ENCODE data around the gene STK35. TPM values are rescaled to one million over a fixed set of nuclear protein-coding genes. Genes with fewer than 3 reads are reported as not detected.
"Not testable (repeated sequence)": the region's sequence is repeated elsewhere in the genome, so short reads cannot be mapped to it uniquely, and the experiment has no call there.

Gene STK35
- total RNA-seq, 2 experiments from 2014 or later, result 14.9 to 16.2 TPM

- DNase-seq, result no peak
- no peak for ATAC-seq
- Mint-ChIP-seq H3K36me3 (ENCODE audit: low read depth) (no peaks in the 10 kb centered on the region), H3K4me3 (no peak overlapping the region), H3K4me1 (ENCODE audit: low read depth) (peaks cover 3% of the 10 kb centered on the region), H3K27me3 (ENCODE audit: low read depth) (peaks cover 8% of the 10 kb centered on the region), H3K9me3 (ENCODE audit: insufficient read depth) (no peaks in the 10 kb centered on the region), H3K27ac (no peak overlapping the region)
- ChIA-PET POLR2A (no interaction called here), CTCF (no interaction called here)
These were observed 67.9 kb downstream of the STK35 start for GRCh38 chr20:2169456-2170088.

- no peaks in the 10 kb centered on the region for H3K9me3 Mint-ChIP-seq (ENCODE audit: insufficient read depth)
- no peaks in the 10 kb centered on the region for H3K36me3 Mint-ChIP-seq (ENCODE audit: low read depth)
- no peak overlapping the region for H3K4me3 Mint-ChIP-seq
- no peak overlapping the region for H3K27ac Mint-ChIP-seq
- POLR2A ChIA-PET, result no interaction called here
- DNase-seq, result no peak
- peaks cover 9% of the 10 kb centered on the region for H3K27me3 Mint-ChIP-seq (ENCODE audit: low read depth)
- ATAC-seq, result no peak
- CTCF ChIA-PET, result interaction anchor here (1.0 to 4.6 kb wide), 5 partner anchors 67 to 207 kb away, joined by 3 to 40 read pairs (median 4); no protein-coding TSS in a partner anchor
- peaks cover 3% of the 10 kb centered on the region for H3K4me1 Mint-ChIP-seq (ENCODE audit: low read depth)
These were observed 68.8 kb downstream of the STK35 start for GRCh38 chr20:2170404-2170803.

GRCh38 chr20:2171266-2171790, 69.7 kb downstream of the STK35 start:
- Mint-ChIP-seq H3K27ac (no peak overlapping the region), H3K27me3 (ENCODE audit: low read depth) (peaks cover 9% of the 10 kb centered on the region), H3K4me1 (ENCODE audit: low read depth) (peaks cover 3% of the 10 kb centered on the region), H3K9me3 (ENCODE audit: insufficient read depth) (no peaks in the 10 kb centered on the region), H3K4me3 (no peak overlapping the region), H3K36me3 (ENCODE audit: low read depth) (no peaks in the 10 kb centered on the region)
- CTCF ChIA-PET, result interaction anchor here (1.0 to 4.6 kb wide), 6 partner anchors 11 to 208 kb away, joined by 3 to 40 read pairs (median 4); no protein-coding TSS in a partner anchor
- POLR2A ChIA-PET, result no interaction called here
- DNase-seq (no peak), ATAC-seq (no peak)

- CTCF ChIA-PET, result interaction anchor here (0.8 to 4.6 kb wide), 29 partner anchors 11 to 407 kb away, joined by 3 to 40 read pairs (median 4); partner anchors contain the start of gene STK35
- ATAC-seq; H3K4me1 Mint-ChIP-seq (ENCODE audit: low read depth); H3K27ac Mint-ChIP-seq; H3K9me3 Mint-ChIP-seq (ENCODE audit: insufficient read depth); POLR2A ChIA-PET; DNase-seq; H3K36me3 Mint-ChIP-seq (ENCODE audit: low read depth); H3K27me3 Mint-ChIP-seq (ENCODE audit: low read depth); H3K4me3 Mint-ChIP-seq: not testable (repeated sequence)
These were observed 70.2 kb downstream of the STK35 start for GRCh38 chr20:2171840-2172239.

- Mint-ChIP-seq H3K27ac (no peak overlapping the region), H3K27me3 (ENCODE audit: low read depth) (peaks cover 9% of the 10 kb centered on the region), H3K9me3 (ENCODE audit: insufficient read depth) (no peaks in the 10 kb centered on the region), H3K36me3 (ENCODE audit: low read depth) (no peaks in the 10 kb centered on the region), H3K4me3 (no peak overlapping the region), H3K4me1 (ENCODE audit: low read depth) (peaks cover 3% of the 10 kb centered on the region)
- ATAC-seq, result peak; percentile 67
- ChIA-PET POLR2A (interaction anchor here (0.6 kb wide), 1 partner anchor 404 kb away, joined by 5 read pairs; no protein-coding TSS in a partner anchor), CTCF (interaction anchor here (0.8 to 4.6 kb wide), 27 partner anchors 10 to 407 kb away, joined by 3 to 40 read pairs (median 4); partner anchors contain the start of gene STK35)
- peak; percentile 73 for DNase-seq
These were observed 70.9 kb downstream of the STK35 start for GRCh38 chr20:2172305-2173175.

- Mint-ChIP-seq H3K36me3 (ENCODE audit: low read depth) (no peaks in the 10 kb centered on the region), H3K27ac (no peak overlapping the region), H3K27me3 (ENCODE audit: low read depth) (peaks cover 9% of the 10 kb centered on the region), H3K4me1 (ENCODE audit: low read depth) (peaks cover 3% of the 10 kb centered on the region), H3K4me3 (no peak overlapping the region), H3K9me3 (ENCODE audit: insufficient read depth) (no peaks in the 10 kb centered on the region)
- CTCF ChIA-PET, result interaction anchor here (1.0 to 4.6 kb wide), 21 partner anchors 9 to 408 kb away, joined by 3 to 40 read pairs (median 4); partner anchors contain the start of gene STK35
- POLR2A ChIA-PET, result no interaction called here
- ATAC-seq (no peak), DNase-seq (no peak)
These were observed 71.6 kb downstream of the STK35 start for GRCh38 chr20:2173186-2173585.

- H3K4me3 Mint-ChIP-seq, result no peak overlapping the region
- DNase-seq (no peak), ATAC-seq (no peak)
- CTCF ChIA-PET, result interaction anchor here (0.7 to 4.6 kb wide), 4 partner anchors 167 to 208 kb away, joined by 3 to 40 read pairs (median 22); no protein-coding TSS in a partner anchor
- peaks cover 9% of the 10 kb centered on the region for H3K27me3 Mint-ChIP-seq (ENCODE audit: low read depth)
- H3K4me1 Mint-ChIP-seq (ENCODE audit: low read depth), result peaks cover 3% of the 10 kb centered on the region
- POLR2A ChIA-PET, result no interaction called here
- H3K9me3 Mint-ChIP-seq (ENCODE audit: insufficient read depth), result no peaks in the 10 kb centered on the region
- no peaks in the 10 kb centered on the region for H3K36me3 Mint-ChIP-seq (ENCODE audit: low read depth)
- H3K27ac Mint-ChIP-seq, result no peak overlapping the region
These were observed 72.4 kb downstream of the STK35 start for GRCh38 chr20:2174067-2174466.

GRCh38 chr20:2176946-2177345, 75.3 kb downstream of the STK35 start:
- ChIA-PET POLR2A (no interaction called here), CTCF (no interaction called here)
- DNase-seq, result no peak
- H3K4me3 Mint-ChIP-seq, result no peak overlapping the region
- H3K27ac Mint-ChIP-seq, result no peak overlapping the region
- no peaks in the 10 kb centered on the region for H3K36me3 Mint-ChIP-seq (ENCODE audit: low read depth)
- peaks cover 4% of the 10 kb centered on the region for H3K27me3 Mint-ChIP-seq (ENCODE audit: low read depth)
- H3K9me3 Mint-ChIP-seq (ENCODE audit: insufficient read depth), result no peaks in the 10 kb centered on the region
- no peak for ATAC-seq
- H3K4me1 Mint-ChIP-seq (ENCODE audit: low read depth), result peaks cover 3% of the 10 kb centered on the region

GRCh38 chr20:2178318-2179232, 76.9 kb downstream of the STK35 start:
- no peaks in the 10 kb centered on the region for H3K9me3 Mint-ChIP-seq (ENCODE audit: insufficient read depth)
- peaks cover 2% of the 10 kb centered on the region for H3K27me3 Mint-ChIP-seq (ENCODE audit: low read depth)
- no peaks in the 10 kb centered on the region for H3K4me1 Mint-ChIP-seq (ENCODE audit: low read depth)
- H3K4me3 Mint-ChIP-seq, result no peak overlapping the region
- H3K36me3 Mint-ChIP-seq (ENCODE audit: low read depth), result no peaks in the 10 kb centered on the region
- no peak overlapping the region for H3K27ac Mint-ChIP-seq
- ChIA-PET POLR2A (no interaction called here), CTCF (no interaction called here)
- ATAC-seq, result no peak
- no peak for DNase-seq

- Mint-ChIP-seq H3K27ac (no peak overlapping the region), H3K27me3 (ENCODE audit: low read depth) (peaks cover 6% of the 10 kb centered on the region), H3K4me3 (no peak overlapping the region), H3K4me1 (ENCODE audit: low read depth) (no peaks in the 10 kb centered on the region), H3K36me3 (ENCODE audit: low read depth) (no peaks in the 10 kb centered on the region), H3K9me3 (ENCODE audit: insufficient read depth) (no peaks in the 10 kb centered on the region)
- DNase-seq (no peak), ATAC-seq (no peak)
- ChIA-PET CTCF (no interaction called here), POLR2A (no interaction called here)
These were observed 77.6 kb downstream of the STK35 start for GRCh38 chr20:2179233-2179580.

- H3K36me3 Mint-ChIP-seq (ENCODE audit: low read depth), result no peaks in the 10 kb centered on the region
- H3K4me3 Mint-ChIP-seq, result no peak overlapping the region
- CTCF ChIA-PET, result no interaction called here
- H3K9me3 Mint-ChIP-seq (ENCODE audit: insufficient read depth), result no peaks in the 10 kb centered on the region
- H3K4me1 Mint-ChIP-seq (ENCODE audit: low read depth), result no peaks in the 10 kb centered on the region
- DNase-seq (no peak), ATAC-seq (no peak)
- H3K27me3 Mint-ChIP-seq (ENCODE audit: low read depth), result peaks cover 4% of the 10 kb centered on the region
- POLR2A ChIA-PET, result no interaction called here
- H3K27ac Mint-ChIP-seq, result no peak overlapping the region
These were observed 78.3 kb downstream of the STK35 start for GRCh38 chr20:2179949-2180348.
